ENCODE results near the gene RPL27A. TPM values are rescaled to one million over a fixed set of nuclear protein-coding genes. Genes with fewer than 3 reads are reported as not detected.

RPL27A gene
- total and polyA plus RNA-seq, 8 donors: 724 to 3,217 (median 2,615) TPM

- ATAC-seq (no peak), DNase-seq (no peak)
- Histone ChIP-seq H3K36me3 (peaks cover 0 to 12% of the 10 kb centered on the region in 2 donors), H3K4me1 (peaks cover 56 to 71% of the 10 kb centered on the region in 2 donors), H3K27me3 (no peaks in the 10 kb centered on the region), H3K4me3 (no peak overlapping the region), H3K27ac (peak overlapping the region; percentile 76 to 85), H3K9me3 (no peaks in the 10 kb centered on the region)
- TF ChIP-seq CTCF (IDR thresholded peaks at IDR 0.05): no peak
- intact Hi-C loops (cut with DNase I): no loop called here
Observed at GRCh38 chr11:8719721-8720120, 37.1 kb downstream of the RPL27A start.

- H3K27ac ChIP-seq: peak overlapping the region; percentile 76 to 85
- no peaks in the 10 kb centered on the region for H3K9me3 ChIP-seq
- H3K4me1 ChIP-seq: peaks cover 56 to 65% of the 10 kb centered on the region in 2 donors
- no peak overlapping the region for H3K4me3 ChIP-seq
- TF ChIP-seq CTCF (IDR thresholded peaks at IDR 0.05): no peak
- H3K27me3 ChIP-seq: no peaks in the 10 kb centered on the region
- intact Hi-C loops (cut with DNase I): no loop called here
- peaks cover 0 to 14% of the 10 kb centered on the region in 2 donors for H3K36me3 ChIP-seq
- ATAC-seq (no peak), DNase-seq (no peak)
Observed at GRCh38 chr11:8720352-8720751, 37.8 kb downstream of the RPL27A start.

DNA sequence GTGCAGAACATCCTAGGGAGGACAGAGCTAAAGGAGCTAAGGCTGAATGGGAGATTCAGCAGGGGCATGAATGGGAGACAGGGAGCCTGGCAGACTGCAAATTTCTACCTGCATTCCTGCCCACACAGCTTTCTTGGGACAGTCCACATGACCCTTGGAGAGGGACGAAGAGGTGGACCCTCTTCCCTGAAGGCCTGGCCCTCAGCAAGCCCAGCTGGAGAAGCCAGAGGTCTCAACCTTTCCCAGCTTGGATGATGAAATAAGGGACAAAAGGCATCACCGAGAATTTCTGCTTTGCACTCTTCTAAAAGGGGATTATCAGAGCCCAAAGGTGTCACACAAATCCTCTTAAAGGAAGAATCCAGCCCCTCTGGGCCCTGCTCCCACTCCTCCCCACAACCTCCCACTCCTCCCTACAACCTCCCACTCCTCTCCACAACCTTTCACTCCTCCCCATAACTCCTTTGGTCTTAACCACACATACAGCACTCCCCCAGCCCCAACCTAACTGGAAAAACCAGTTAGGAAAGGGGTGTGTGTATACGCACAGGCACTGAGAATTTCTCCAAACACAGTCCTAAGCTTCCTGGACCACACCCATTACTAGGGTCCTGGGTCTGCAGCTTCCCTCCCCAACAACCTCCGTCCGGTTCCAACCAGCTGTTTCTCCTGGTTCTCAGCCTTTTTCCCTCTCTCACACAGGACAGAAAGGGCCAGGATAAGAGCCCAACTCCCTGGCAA, 38.4 kb downstream of the RPL27A start:
- peaks cover 0 to 13% of the 10 kb centered on the region in 2 donors for H3K36me3 ChIP-seq
- no peak overlapping the region for H3K4me3 ChIP-seq
- H3K9me3 ChIP-seq: no peaks in the 10 kb centered on the region
- ATAC-seq (peak; percentile 79), DNase-seq (peak in 2 of 4 donors; percentile 36 to 87)
- intact Hi-C loops (cut with DNase I): no loop called here
- TF ChIP-seq CTCF (IDR thresholded peaks at IDR 0.05): no peak
- no peaks in the 10 kb centered on the region for H3K27me3 ChIP-seq
- peaks cover 56 to 60% of the 10 kb centered on the region in 2 donors for H3K4me1 ChIP-seq
- H3K27ac ChIP-seq: peak overlapping the region; percentile 76 to 85

- peaks cover 0 to 14% of the 10 kb centered on the region in 2 donors for H3K36me3 ChIP-seq
- H3K4me1 ChIP-seq: peaks cover 55 to 62% of the 10 kb centered on the region in 2 donors
- no peaks in the 10 kb centered on the region for H3K27me3 ChIP-seq
- H3K27ac ChIP-seq: peak overlapping the region; percentile 76 to 85
- intact Hi-C loops (cut with DNase I): no loop called here
- DNase-seq (peak in 2 of 4 donors; percentile 41 to 56), ATAC-seq (peak; percentile 37)
- TF ChIP-seq CTCF (IDR thresholded peaks at IDR 0.05): no peak
- H3K4me3 ChIP-seq: no peak overlapping the region
- H3K9me3 ChIP-seq: no peaks in the 10 kb centered on the region
Observed at GRCh38 chr11:8721609-8722500, 39.3 kb downstream of the RPL27A start.

- TF ChIP-seq CTCF (IDR thresholded peaks at IDR 0.05): no peak
- H3K27ac ChIP-seq: peak overlapping the region; percentile 76 to 85
- intact Hi-C loops (cut with DNase I): no loop called here
- H3K4me1 ChIP-seq: peaks cover 46 to 60% of the 10 kb centered on the region in 2 donors
- H3K9me3 ChIP-seq: no peaks in the 10 kb centered on the region
- no peak overlapping the region for H3K4me3 ChIP-seq
- ATAC-seq: no peak
- no peaks in the 10 kb centered on the region for H3K27me3 ChIP-seq
- DNase-seq: no peak
- H3K36me3 ChIP-seq: peaks cover 0 to 14% of the 10 kb centered on the region in 2 donors
Observed at GRCh38 chr11:8722809-8723208, 40.2 kb downstream of the RPL27A start.
